ENCODE measurements around the gene DLG2. TPM values are rescaled to one million over a fixed set of nuclear protein-coding genes. Genes with fewer than 3 reads are reported as not detected.
"Not testable (repeated sequence)": the region's sequence is repeated elsewhere in the genome, so short reads cannot be mapped to it uniquely, and the experiment has no call there.

The DLG2 gene
- polyA plus RNA-seq, 2 donors, result 2.6 to 6.7 TPM

GRCh38 chr11:83436855-83437254 lies 2190.3 kb downstream of the DLG2 start:
- no peaks in the 10 kb centered on the region for H3K4me1 ChIP-seq (ENCODE audit: control insufficient read depth in 2 of 2, insufficient read depth in 2 of 2, low read length in 1 of 2)
- WGBS, 2 donors, result 77 to 83% methylated on average over 3 of the region's 3 CpGs
- H3K36me3 ChIP-seq (ENCODE audit: control insufficient read depth in 2 of 2, insufficient read depth in 2 of 2, low read length in 1 of 2), result no peaks in the 10 kb centered on the region
- no peaks in the 10 kb centered on the region for H3K9me3 ChIP-seq (ENCODE audit: control insufficient read depth in 2 of 2, insufficient read depth in 1 of 2, low read depth in 1 of 2, low read length in 1 of 2)
- H3K27ac ChIP-seq (ENCODE audit: low read depth in 2 of 2, low read length in 1 of 2), result no peak overlapping the region
- H3K4me3 ChIP-seq (ENCODE audit: low read depth in 1 of 2, low read length in 2 of 2), result no peak overlapping the region
- H3K27me3 ChIP-seq (ENCODE audit: control insufficient read depth in 1 of 2, insufficient read depth in 2 of 2, low read length in 2 of 2), result no peaks in the 10 kb centered on the region

DNA sequence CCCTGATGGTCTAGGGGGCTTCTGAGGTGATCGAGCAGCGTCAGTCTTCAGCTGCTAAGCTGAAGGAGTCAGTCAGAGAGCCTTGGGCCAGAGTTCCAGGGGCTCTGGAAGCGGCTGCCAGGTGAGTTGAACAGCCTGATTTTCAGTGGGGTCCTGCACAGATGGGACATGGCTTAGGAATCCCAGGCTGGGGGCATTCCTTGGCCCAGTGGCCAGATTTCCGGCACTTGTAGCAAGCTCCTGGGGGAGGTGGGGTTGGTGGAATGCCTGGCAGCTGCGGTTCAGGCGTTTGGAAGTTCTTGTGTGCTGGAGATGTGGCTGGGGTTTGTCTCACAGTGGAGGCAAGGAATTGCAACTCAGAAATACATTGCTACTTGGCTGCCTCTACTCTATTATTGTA lies 2192.3 kb downstream of the DLG2 start:
- not testable (repeated sequence) for H3K36me3 ChIP-seq (ENCODE audit: control insufficient read depth in 2 of 2, insufficient read depth in 2 of 2, low read length in 1 of 2); H3K27ac ChIP-seq (ENCODE audit: low read depth in 2 of 2, low read length in 1 of 2); H3K9me3 ChIP-seq (ENCODE audit: control insufficient read depth in 2 of 2, insufficient read depth in 1 of 2, low read depth in 1 of 2, low read length in 1 of 2); H3K4me3 ChIP-seq (ENCODE audit: low read depth in 1 of 2, low read length in 2 of 2); H3K4me1 ChIP-seq (ENCODE audit: control insufficient read depth in 2 of 2, insufficient read depth in 2 of 2, low read length in 1 of 2); H3K27me3 ChIP-seq (ENCODE audit: control insufficient read depth in 1 of 2, insufficient read depth in 2 of 2, low read length in 2 of 2)
- 79 to 81% methylated on average over 6 of the region's 6 CpGs for WGBS, 2 donors

DNA sequence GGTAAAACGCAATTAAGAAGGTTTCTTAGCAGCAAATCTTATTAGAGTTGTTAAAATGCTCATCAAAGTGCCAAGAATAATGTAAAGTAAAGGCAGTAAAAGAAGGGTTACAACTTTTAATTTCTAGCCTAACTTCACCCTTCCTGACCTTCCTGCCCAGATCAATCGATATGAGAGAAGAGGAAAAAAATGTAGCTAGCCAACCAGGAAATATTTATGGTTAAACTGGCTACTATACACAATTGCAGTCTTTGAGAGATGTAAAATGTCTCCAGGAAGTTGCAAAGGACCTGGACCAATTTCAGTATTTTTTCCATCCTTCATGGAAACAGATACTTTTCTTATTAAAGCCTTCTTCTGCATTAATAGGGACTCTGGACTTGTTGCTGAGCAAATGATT lies 2199.2 kb downstream of the DLG2 start:
- H3K27ac ChIP-seq (ENCODE audit: low read depth in 2 of 2, low read length in 1 of 2), result no peak overlapping the region

DNA sequence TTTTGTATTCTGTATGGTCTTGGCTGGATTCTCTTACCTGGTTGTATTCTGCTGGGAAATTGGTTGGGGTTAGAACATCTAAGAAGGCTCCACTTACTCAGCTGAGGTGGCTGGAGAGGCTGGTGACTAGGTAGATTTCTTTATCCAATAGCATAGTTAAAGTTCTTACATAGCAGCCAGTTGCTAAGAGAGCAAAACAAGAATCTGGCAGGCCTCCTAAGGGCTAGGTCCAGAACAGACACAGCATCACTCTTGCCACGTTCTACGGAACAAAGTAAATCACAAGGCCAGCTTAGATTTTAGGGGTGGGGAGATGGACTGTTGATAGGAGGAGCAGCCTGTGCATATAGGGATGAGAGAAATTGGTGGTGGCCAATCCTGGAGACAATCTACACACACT lies 2199.6 kb downstream of the DLG2 start:
- H3K4me1 ChIP-seq (ENCODE audit: control insufficient read depth in 2 of 2, insufficient read depth in 2 of 2, low read length in 1 of 2), result no peaks in the 10 kb centered on the region
- H3K9me3 ChIP-seq (ENCODE audit: control insufficient read depth in 2 of 2, insufficient read depth in 1 of 2, low read depth in 1 of 2, low read length in 1 of 2), result peaks cover 0 to 3% of the 10 kb centered on the region in 2 donors
- H3K4me3 ChIP-seq (ENCODE audit: low read depth in 1 of 2, low read length in 2 of 2), result no peak overlapping the region
- H3K36me3 ChIP-seq (ENCODE audit: control insufficient read depth in 2 of 2, insufficient read depth in 2 of 2, low read length in 1 of 2), result no peaks in the 10 kb centered on the region
- no peak overlapping the region for H3K27ac ChIP-seq (ENCODE audit: low read depth in 2 of 2, low read length in 1 of 2)
- WGBS, 2 donors, result 68 to 72% methylated on average over 2 of the region's 2 CpGs
- no peaks in the 10 kb centered on the region for H3K27me3 ChIP-seq (ENCODE audit: control insufficient read depth in 1 of 2, insufficient read depth in 2 of 2, low read length in 2 of 2)

More for the DNA sequence above, 2199.2 kb downstream of the DLG2 start:
- WGBS, 2 donors, result 56 to 61% methylated on average over 2 of the region's 2 CpGs
- Histone ChIP-seq H3K4me3 (ENCODE audit: low read depth in 1 of 2, low read length in 2 of 2) (no peak overlapping the region), H3K4me1 (ENCODE audit: control insufficient read depth in 2 of 2, insufficient read depth in 2 of 2, low read length in 1 of 2) (no peaks in the 10 kb centered on the region), H3K36me3 (ENCODE audit: control insufficient read depth in 2 of 2, insufficient read depth in 2 of 2, low read length in 1 of 2) (no peaks in the 10 kb centered on the region), H3K27me3 (ENCODE audit: control insufficient read depth in 1 of 2, insufficient read depth in 2 of 2, low read length in 2 of 2) (no peaks in the 10 kb centered on the region), H3K9me3 (ENCODE audit: control insufficient read depth in 2 of 2, insufficient read depth in 1 of 2, low read depth in 1 of 2, low read length in 1 of 2) (peaks cover 0 to 3% of the 10 kb centered on the region in 2 donors)

- H3K9me3 ChIP-seq (ENCODE audit: control insufficient read depth in 2 of 2, insufficient read depth in 1 of 2, low read depth in 1 of 2, low read length in 1 of 2), result peaks cover 0 to 3% of the 10 kb centered on the region in 2 donors
- no peak overlapping the region for H3K27ac ChIP-seq (ENCODE audit: low read depth in 2 of 2, low read length in 1 of 2)
- no peak overlapping the region for H3K4me3 ChIP-seq (ENCODE audit: low read depth in 1 of 2, low read length in 2 of 2)
Observed at GRCh38 chr11:83425137-83425466, 2202.0 kb downstream of the DLG2 start.

DNA sequence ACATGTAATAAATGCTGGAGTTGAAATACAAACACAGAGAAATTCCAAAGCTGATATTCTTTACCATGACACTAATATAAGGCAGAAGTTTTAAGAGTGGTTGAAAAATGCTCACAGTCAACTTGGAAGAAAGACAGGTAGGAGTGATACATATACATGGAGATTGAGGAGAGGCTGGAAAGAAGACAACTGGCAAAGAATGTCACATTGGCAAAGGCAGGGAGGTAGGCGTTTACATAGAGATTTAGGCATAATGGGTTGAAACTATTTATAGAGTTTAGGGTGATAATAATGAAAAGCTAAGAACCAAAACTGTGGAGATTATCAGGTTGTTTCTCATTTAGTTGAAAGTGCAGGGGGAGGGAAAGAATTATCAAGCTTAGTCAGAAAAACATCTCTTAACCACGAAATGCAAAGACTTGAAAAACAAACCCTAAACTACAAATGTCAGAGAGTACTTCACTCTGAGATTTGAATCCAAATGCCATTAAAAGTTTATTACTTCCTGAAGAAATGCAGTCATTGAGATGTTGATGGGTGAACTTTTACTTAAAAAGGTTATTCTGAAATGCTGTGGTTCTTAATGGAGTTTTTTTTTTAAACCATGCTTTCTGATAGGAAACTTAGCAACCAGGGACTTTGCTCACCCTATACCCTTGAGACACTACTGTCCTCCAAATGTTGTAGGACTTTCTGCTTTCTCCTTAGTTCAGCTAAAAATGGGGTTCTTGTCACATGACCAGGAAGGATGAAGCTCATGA lies 2202.6 kb downstream of the DLG2 start:
- Histone ChIP-seq H3K4me1 (ENCODE audit: control insufficient read depth in 2 of 2, insufficient read depth in 2 of 2, low read length in 1 of 2) (no peaks in the 10 kb centered on the region), H3K27ac (ENCODE audit: low read depth in 2 of 2, low read length in 1 of 2) (no peak overlapping the region), H3K27me3 (ENCODE audit: control insufficient read depth in 1 of 2, insufficient read depth in 2 of 2, low read length in 2 of 2) (no peaks in the 10 kb centered on the region), H3K36me3 (ENCODE audit: control insufficient read depth in 2 of 2, insufficient read depth in 2 of 2, low read length in 1 of 2) (no peaks in the 10 kb centered on the region), H3K4me3 (ENCODE audit: low read depth in 1 of 2, low read length in 2 of 2) (no peak overlapping the region), H3K9me3 (ENCODE audit: control insufficient read depth in 2 of 2, insufficient read depth in 1 of 2, low read depth in 1 of 2, low read length in 1 of 2) (peaks cover 0 to 3% of the 10 kb centered on the region in 2 donors)
- WGBS, 2 donors, result 34 to 45% methylated on average over 2 of the region's 2 CpGs

More at GRCh38 chr11:83425137-83425466, 2202.0 kb downstream of the DLG2 start:
- Histone ChIP-seq H3K27me3 (ENCODE audit: control insufficient read depth in 1 of 2, insufficient read depth in 2 of 2, low read length in 2 of 2) (no peaks in the 10 kb centered on the region), H3K36me3 (ENCODE audit: control insufficient read depth in 2 of 2, insufficient read depth in 2 of 2, low read length in 1 of 2) (no peaks in the 10 kb centered on the region), H3K4me1 (ENCODE audit: control insufficient read depth in 2 of 2, insufficient read depth in 2 of 2, low read length in 1 of 2) (no peaks in the 10 kb centered on the region)

- not testable (repeated sequence) for H3K27ac ChIP-seq (ENCODE audit: low read depth in 2 of 2, low read length in 1 of 2); H3K27me3 ChIP-seq (ENCODE audit: control insufficient read depth in 1 of 2, insufficient read depth in 2 of 2, low read length in 2 of 2); H3K36me3 ChIP-seq (ENCODE audit: control insufficient read depth in 2 of 2, insufficient read depth in 2 of 2, low read length in 1 of 2); H3K4me3 ChIP-seq (ENCODE audit: low read depth in 1 of 2, low read length in 2 of 2); H3K9me3 ChIP-seq (ENCODE audit: control insufficient read depth in 2 of 2, insufficient read depth in 1 of 2, low read depth in 1 of 2, low read length in 1 of 2); H3K4me1 ChIP-seq (ENCODE audit: control insufficient read depth in 2 of 2, insufficient read depth in 2 of 2, low read length in 1 of 2)
- 82 to 84% methylated on average over 5 of the region's 5 CpGs for WGBS, 2 donors
Observed at GRCh38 chr11:83422641-83423040, 2204.5 kb downstream of the DLG2 start.

GRCh38 chr11:83410605-83411565 lies 2216.3 kb downstream of the DLG2 start:
- Histone ChIP-seq H3K27ac (ENCODE audit: low read depth in 2 of 2, low read length in 1 of 2) (no peak overlapping the region), H3K27me3 (ENCODE audit: control insufficient read depth in 1 of 2, insufficient read depth in 2 of 2, low read length in 2 of 2) (no peaks in the 10 kb centered on the region), H3K4me1 (ENCODE audit: control insufficient read depth in 2 of 2, insufficient read depth in 2 of 2, low read length in 1 of 2) (no peaks in the 10 kb centered on the region), H3K36me3 (ENCODE audit: control insufficient read depth in 2 of 2, insufficient read depth in 2 of 2, low read length in 1 of 2) (no peaks in the 10 kb centered on the region), H3K4me3 (ENCODE audit: low read depth in 1 of 2, low read length in 2 of 2) (no peak overlapping the region), H3K9me3 (ENCODE audit: control insufficient read depth in 2 of 2, insufficient read depth in 1 of 2, low read depth in 1 of 2, low read length in 1 of 2) (no peaks in the 10 kb centered on the region)
- 51 to 57% methylated on average over 2 of the region's 2 CpGs for WGBS, 2 donors

- no peaks in the 10 kb centered on the region for H3K27me3 ChIP-seq (ENCODE audit: control insufficient read depth in 1 of 2, insufficient read depth in 2 of 2, low read length in 2 of 2)
- H3K27ac ChIP-seq (ENCODE audit: low read depth in 2 of 2, low read length in 1 of 2), result no peak overlapping the region
- no peaks in the 10 kb centered on the region for H3K9me3 ChIP-seq (ENCODE audit: control insufficient read depth in 2 of 2, insufficient read depth in 1 of 2, low read depth in 1 of 2, low read length in 1 of 2)
- H3K36me3 ChIP-seq (ENCODE audit: control insufficient read depth in 2 of 2, insufficient read depth in 2 of 2, low read length in 1 of 2), result no peaks in the 10 kb centered on the region
- WGBS, 2 donors, result 72 to 73% methylated on average over 2 of the region's 2 CpGs
- no peak overlapping the region for H3K4me3 ChIP-seq (ENCODE audit: low read depth in 1 of 2, low read length in 2 of 2)
- H3K4me1 ChIP-seq (ENCODE audit: control insufficient read depth in 2 of 2, insufficient read depth in 2 of 2, low read length in 1 of 2), result no peaks in the 10 kb centered on the region
Observed at GRCh38 chr11:83409891-83410290, 2217.3 kb downstream of the DLG2 start.
